ENCODE data around the gene ZFYVE21. TPM values are rescaled to one million over a fixed set of nuclear protein-coding genes. Genes with fewer than 3 reads are reported as not detected.

The ZFYVE21 gene
- total and polyA plus RNA-seq, 2 donors from 2014 or later: 67.8 to 70.9 TPM

- Histone ChIP-seq H3K9me3 (ENCODE audit: control insufficient read depth in 2 of 3, insufficient read depth in 1 of 3, low read length in 3 of 3) (no peaks in the 10 kb centered on the region), H3K4me3 (ENCODE audit: low read length in 3 of 3) (no peak overlapping the region), H3K27me3 (ENCODE audit: control insufficient read depth, insufficient read depth, low read length) (no peaks in the 10 kb centered on the region), H3K4me1 (ENCODE audit: control insufficient read depth in 2 of 3, insufficient read depth in 2 of 3, low read depth in 1 of 3, low read length in 3 of 3) (no peaks in the 10 kb centered on the region), H3K27ac (ENCODE audit: low read depth in 2 of 2, low read length in 2 of 2) (no peak overlapping the region), H3K9ac (ENCODE audit: low read length in 3 of 3) (no peak overlapping the region), H3K36me3 (ENCODE audit: control insufficient read depth in 2 of 3, insufficient read depth in 3 of 3, low read length in 3 of 3) (peaks cover 14 to 82% (median 46%) of the 10 kb centered on the region in 3 donors)
- intact Hi-C loops (cut with DNase I): no loop called here
- no peak for DNase-seq
- no peak for TF ChIP-seq CTCF (IDR thresholded peaks at IDR 0.05; ENCODE audit: borderline replicate concordance, extremely low read depth, insufficient read depth)
- no peak for FAIRE-seq
Measured at GRCh38 chr14:103676881-103677675, 38.5 kb upstream of the ZFYVE21 start.

GRCh38 chr14:103679351-103679750 lies 36.3 kb upstream of the ZFYVE21 start:
- intact Hi-C loops (cut with DNase I): no loop called here
- TF ChIP-seq CTCF (IDR thresholded peaks at IDR 0.05; ENCODE audit: borderline replicate concordance, extremely low read depth, insufficient read depth): peak; percentile 33
- Histone ChIP-seq H3K9me3 (ENCODE audit: control insufficient read depth in 2 of 3, insufficient read depth in 1 of 3, low read length in 3 of 3) (no peaks in the 10 kb centered on the region), H3K9ac (ENCODE audit: low read length in 3 of 3) (no peak overlapping the region), H3K27me3 (ENCODE audit: control insufficient read depth, insufficient read depth, low read length) (no peaks in the 10 kb centered on the region), H3K27ac (ENCODE audit: low read depth in 2 of 2, low read length in 2 of 2) (no peak overlapping the region), H3K36me3 (ENCODE audit: control insufficient read depth in 2 of 3, insufficient read depth in 3 of 3, low read length in 3 of 3) (peaks cover 10 to 72% (median 40%) of the 10 kb centered on the region in 3 donors), H3K4me1 (ENCODE audit: control insufficient read depth in 2 of 3, insufficient read depth in 2 of 3, low read depth in 1 of 3, low read length in 3 of 3) (no peaks in the 10 kb centered on the region), H3K4me3 (ENCODE audit: low read length in 3 of 3) (no peak overlapping the region)
- FAIRE-seq: no peak
- peak in 2 of 5 donors; percentile 43 to 55 for DNase-seq

GRCh38 chr14:103680491-103681231 lies 34.9 kb upstream of the ZFYVE21 start:
- intact Hi-C loops (cut with DNase I): no loop called here
- Histone ChIP-seq H3K27me3 (ENCODE audit: control insufficient read depth, insufficient read depth, low read length) (no peaks in the 10 kb centered on the region), H3K4me3 (ENCODE audit: low read length in 3 of 3) (no peak overlapping the region), H3K36me3 (ENCODE audit: control insufficient read depth in 2 of 3, insufficient read depth in 3 of 3, low read length in 3 of 3) (peaks cover 12 to 68% (median 45%) of the 10 kb centered on the region in 3 donors), H3K9ac (ENCODE audit: low read length in 3 of 3) (no peak overlapping the region), H3K27ac (ENCODE audit: low read depth in 2 of 2, low read length in 2 of 2) (no peak overlapping the region), H3K9me3 (ENCODE audit: control insufficient read depth in 2 of 3, insufficient read depth in 1 of 3, low read length in 3 of 3) (no peaks in the 10 kb centered on the region), H3K4me1 (ENCODE audit: control insufficient read depth in 2 of 3, insufficient read depth in 2 of 3, low read depth in 1 of 3, low read length in 3 of 3) (no peaks in the 10 kb centered on the region)
- no peak for FAIRE-seq
- DNase-seq: no peak
- no peak for TF ChIP-seq CTCF (IDR thresholded peaks at IDR 0.05; ENCODE audit: borderline replicate concordance, extremely low read depth, insufficient read depth)
